ENCODE data around the gene PCDHB14.
"Not testable (repeated sequence)": the region's sequence is repeated elsewhere in the genome, so short reads cannot be mapped to it uniquely, and the experiment has no call there.

Gene PCDHB14

DNA sequence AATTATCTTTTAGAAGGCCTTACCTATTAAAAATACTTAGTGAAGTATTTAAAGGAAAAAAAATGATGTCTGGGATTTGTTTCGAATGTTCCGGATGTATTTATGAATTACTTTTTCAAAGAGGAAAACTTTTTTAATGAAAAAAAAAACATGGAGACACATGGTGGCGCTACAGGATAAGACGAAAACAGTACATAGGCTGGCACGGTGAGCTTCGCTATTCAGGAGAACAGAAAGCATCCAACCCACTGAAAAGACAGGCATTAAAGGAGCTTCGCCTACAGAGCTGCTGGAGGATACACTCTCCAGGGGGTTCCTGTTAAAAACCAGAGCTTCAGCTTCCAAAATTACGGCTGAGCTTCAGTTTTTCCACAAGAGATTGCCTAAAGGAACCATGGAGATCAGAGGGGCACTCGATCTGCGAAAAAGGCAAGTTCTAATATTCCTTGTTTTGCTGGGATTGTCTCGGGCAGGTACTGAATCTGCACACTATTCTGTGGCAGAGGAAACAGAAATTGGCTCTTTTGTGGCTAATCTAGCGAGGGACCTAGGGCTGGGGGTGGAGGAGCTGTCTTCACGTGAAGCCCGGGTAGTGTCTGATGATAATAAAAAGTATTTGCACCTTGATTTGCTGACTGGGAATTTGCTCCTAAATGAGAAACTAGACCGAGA lies at the start of gene PCDHB14:
Gene PCDHB14, plus strand, starts transcription at position 232 of the 672 bp plus-strand sequence. Its CDS starts 163 bp downstream, at position 395.
- DNase-seq, result peak; percentile 79

DNA sequence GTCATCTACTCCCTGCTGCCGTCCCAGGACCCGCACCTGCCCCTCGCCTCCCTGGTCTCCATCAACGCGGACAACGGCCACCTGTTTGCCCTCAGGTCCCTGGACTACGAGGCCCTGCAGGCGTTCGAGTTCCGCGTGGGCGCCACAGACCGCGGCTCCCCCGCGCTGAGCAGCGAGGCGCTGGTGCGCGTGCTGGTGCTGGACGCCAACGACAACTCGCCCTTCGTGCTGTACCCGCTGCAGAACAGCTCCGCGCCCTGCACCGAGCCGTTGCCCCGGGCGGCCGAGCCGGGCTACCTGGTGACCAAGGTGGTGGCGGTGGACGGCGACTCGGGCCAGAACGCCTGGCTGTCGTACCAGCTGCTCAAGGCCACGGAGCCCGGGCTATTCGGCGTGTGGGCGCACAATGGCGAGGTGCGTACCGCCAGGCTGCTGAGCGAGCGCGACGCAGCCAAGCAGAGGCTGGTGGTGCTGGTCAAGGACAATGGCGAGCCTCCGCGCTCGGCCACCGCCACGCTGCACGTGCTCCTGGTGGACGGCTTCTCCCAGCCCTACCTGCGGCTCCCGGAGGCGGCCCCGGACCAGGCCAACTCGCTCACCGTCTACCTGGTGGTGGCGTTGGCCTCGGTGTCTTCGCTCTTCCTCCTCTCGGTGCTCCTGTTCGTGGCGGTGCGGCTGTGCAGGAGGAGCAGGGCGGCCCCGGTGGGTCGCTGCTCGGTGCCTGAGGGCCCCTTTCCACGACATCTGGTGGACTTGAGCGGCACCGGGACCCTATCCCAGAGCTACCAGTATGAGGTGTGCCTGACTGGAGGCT lies 48.6 kb upstream of the PCDHB14 start:
- DNase-seq, result not testable (repeated sequence)

DNA sequence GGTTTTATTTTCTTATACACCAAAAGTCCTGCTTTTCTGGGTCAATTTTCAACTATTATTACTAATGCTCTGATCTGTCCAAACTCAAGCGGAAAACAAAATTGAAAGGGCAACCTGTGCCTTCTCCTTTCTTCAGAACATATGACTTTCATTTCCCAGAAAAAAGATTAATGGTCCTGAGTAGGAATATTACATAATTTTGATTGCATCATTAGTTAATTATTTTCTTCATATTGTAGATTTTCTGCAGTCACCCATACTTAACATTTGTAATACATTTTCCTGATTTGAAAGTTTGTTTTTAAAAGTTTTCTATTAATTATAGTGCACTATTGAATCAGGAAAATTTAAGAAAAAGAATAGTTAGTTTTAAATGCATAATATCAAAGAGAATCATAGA lies 47.2 kb upstream of the PCDHB14 start:
- no peak for DNase-seq

DNA sequence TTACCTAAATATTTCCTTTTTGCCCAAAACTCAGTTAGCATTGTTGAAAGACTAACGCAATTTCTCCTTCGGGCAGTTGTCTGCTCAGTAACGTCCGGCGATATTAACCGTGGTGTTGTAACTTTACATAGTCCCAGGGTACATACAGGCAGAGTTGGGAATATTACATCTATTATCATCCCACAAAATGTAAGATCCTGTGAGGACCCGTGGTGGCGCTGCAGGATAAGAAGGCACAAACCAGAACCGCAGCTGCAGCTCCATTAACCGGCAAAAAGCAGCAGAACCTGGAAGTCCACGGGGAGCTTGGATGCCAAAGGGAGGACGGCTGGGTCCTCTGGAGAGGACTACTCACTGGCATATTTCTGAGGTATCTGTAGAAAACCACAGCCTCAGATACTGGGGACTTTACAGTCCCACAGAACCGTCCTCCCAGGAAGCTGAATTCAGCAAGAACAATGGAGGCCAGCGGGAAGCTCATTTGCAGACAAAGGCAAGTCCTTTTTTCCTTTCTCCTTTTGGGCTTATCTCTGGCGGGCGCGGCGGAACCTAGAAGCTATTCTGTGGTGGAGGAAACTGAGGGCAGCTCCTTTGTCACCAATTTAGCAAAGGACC lies 45.5 kb upstream of the PCDHB14 start, which contains the start of gene PCDHB8:
Gene PCDHB8, plus strand, starts transcription at position 214 of the 615 bp plus-strand sequence. Its CDS starts 245 bp downstream, at position 459.
- peak; percentile 69 for DNase-seq

- not testable (repeated sequence) for DNase-seq
Measured at GRCh38 chr5:141179371-141179770, 43.8 kb upstream of the PCDHB14 start.

- not testable (repeated sequence) for DNase-seq
Measured at GRCh38 chr5:141179876-141180275, 43.3 kb upstream of the PCDHB14 start.

DNA sequence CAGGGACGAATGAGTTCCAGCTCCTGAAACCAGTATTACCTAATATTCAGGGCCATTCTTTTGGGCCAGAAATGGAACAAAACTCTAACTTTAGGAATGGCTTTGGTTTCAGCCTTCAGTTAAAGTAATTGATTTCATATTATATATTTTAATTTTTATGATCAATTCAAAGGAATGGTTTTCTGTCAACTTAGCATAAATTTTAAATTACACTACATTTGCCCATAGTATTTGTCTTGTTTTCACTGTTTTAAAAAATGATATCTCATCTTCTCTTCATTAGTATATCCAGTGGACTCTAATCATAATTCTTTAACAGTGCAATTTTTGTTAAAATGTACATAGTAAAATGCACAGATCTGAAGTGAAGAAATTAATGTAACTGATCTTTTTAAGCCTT lies 42.8 kb upstream of the PCDHB14 start:
- DNase-seq, result no peak

GRCh38 chr5:141182248-141182647 lies 40.9 kb upstream of the PCDHB14 start, which contains the start of gene PCDHB16:
PCDHB16 (plus strand) TSS chr5:141182387; CDS start chr5:141182560, 173 bp downstream.
- peak; percentile 35 for DNase-seq

DNA sequence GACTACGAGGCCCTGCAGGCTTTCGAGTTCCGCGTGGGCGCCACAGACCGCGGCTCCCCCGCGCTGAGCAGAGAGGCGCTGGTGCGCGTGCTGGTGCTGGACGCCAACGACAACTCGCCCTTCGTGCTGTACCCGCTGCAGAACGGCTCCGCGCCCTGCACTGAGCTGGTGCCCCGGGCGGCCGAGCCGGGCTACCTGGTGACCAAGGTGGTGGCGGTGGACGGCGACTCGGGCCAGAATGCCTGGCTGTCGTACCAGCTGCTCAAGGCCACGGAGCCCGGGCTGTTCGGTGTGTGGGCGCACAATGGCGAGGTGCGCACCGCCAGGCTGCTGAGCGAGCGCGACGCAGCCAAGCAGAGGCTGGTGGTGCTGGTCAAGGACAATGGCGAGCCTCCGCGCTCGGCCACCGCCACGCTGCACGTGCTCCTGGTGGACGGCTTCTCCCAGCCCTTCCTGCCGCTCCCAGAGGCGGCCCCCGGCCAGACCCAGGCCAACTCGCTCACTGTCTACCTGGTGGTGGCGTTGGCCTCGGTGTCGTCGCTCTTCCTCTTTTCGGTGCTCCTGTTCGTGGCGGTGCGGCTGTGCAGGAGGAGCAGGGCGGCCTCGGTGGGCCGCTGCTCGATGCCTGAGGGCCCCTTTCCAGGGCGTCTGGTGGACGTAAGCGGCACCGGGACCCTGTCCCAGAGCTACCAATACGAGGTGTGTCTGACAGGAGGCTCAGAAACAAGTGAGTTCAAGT lies 38.9 kb upstream of the PCDHB14 start:
- DNase-seq, result not testable (repeated sequence)

GRCh38 chr5:141186897-141187512 lies 36.1 kb upstream of the PCDHB14 start, which contains the start of gene PCDHB9:
PCDHB9 (plus strand) TSS chr5:141187161; CDS start chr5:141187319, 158 bp downstream.
- DNase-seq, result peak; percentile 80

- DNase-seq, result not testable (repeated sequence)
Measured at GRCh38 chr5:141188682-141189081, 34.5 kb upstream of the PCDHB14 start.

GRCh38 chr5:141189131-141189530 lies 34.0 kb upstream of the PCDHB14 start:
- DNase-seq, result not testable (repeated sequence)

DNA sequence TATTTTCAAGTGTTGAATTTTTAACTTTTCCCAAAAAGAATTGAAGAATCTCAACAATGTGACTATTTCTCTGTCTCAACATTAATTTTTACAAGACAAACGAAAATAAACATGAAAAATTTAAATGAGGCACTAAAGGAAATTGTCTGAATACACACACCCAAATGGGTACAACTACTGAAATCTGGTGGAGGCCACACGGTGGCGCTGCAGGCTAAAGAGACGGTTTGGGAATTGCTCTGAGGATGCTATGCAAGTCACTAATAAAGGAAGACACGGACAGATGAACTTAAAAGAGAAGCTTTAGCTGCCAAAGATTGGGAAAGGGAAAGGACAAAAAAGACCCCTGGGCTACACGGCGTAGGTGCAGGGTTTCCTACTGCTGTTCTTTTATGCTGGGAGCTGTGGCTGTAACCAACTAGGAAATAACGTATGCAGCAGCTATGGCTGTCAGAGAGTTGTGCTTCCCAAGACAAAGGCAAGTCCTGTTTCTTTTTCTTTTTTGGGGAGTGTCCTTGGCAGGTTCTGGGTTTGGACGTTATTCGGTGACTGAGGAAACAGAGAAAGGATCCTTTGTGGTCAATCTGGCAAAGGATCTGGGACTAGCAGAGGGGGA lies 30.9 kb upstream of the PCDHB14 start, which contains the start of gene PCDHB10:
Gene PCDHB10, plus strand, starts transcription at position 244 of the 616 bp plus-strand sequence. Its CDS starts 200 bp downstream, at position 444.
- peak; percentile 57 for DNase-seq

- not testable (repeated sequence) for DNase-seq
Measured at GRCh38 chr5:141194332-141194731, 28.8 kb upstream of the PCDHB14 start.

DNA sequence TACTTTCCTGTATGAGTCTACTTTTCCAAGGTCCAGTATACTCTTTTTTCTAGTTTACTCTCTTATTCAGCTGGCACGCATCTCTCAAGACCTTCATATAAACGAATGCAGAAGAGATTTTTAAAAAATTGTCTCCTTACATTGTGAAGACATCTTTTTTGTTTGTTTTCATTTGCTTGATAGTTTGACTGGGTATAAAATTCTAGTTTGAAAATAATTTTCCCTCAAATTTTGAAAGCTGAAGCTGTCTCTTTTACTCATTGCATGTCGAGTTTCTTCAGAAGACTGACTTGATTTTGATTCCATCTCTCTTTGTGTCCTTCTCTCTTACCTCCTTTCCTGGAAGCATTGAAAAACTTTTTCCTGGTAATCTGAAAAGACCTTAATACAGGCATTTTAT lies 26.8 kb upstream of the PCDHB14 start:
- no peak for DNase-seq

DNA sequence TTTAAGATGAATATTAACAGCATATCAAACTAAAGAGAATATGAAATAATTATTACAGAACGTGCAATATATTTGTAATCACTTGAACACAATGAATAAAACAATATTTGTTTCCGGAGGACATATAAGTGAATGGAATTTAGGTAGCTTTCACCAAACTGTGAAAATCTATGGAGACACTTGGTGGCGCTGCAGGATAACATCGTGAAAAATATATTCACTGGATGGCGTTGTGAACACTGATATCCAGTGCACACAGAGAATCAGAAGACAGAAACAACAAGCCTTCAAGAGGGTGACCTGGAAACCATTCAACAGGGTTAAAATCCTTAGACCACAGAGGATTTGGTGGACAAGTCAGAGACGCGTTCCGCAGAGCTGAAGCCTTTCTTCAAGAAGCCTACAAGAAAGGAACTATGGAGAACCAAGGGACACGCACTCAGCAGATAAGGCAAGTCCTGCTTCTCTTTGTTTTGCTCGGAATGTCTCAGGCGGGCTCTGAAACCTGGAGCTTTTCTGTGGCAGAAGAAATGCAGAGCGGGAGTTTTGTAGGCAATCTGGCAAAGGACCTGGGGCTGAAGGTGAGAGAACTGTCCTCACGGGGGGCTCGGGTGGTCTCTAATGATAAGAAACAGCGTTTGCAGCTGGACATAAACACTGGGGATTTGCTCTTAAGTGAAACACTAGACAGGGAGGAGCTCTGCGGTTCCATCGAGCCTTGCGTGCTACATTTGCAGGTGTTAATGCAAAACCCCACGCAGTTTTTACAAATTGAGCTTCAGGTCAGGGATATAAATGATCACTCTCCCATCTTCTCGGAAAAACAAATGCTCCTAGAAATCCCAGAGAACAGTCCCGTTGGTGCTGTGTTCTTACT lies 23.5 kb upstream of the PCDHB14 start, which contains the start of gene PCDHB11:
Gene PCDHB11, plus strand, starts transcription at position 269 of the 877 bp plus-strand sequence. Its CDS starts 148 bp downstream, at position 417.
- peak; percentile 36 for DNase-seq

- not testable (repeated sequence) for DNase-seq
Measured at GRCh38 chr5:141201126-141201525, 22.0 kb upstream of the PCDHB14 start.

GRCh38 chr5:141201646-141202045 lies 21.5 kb upstream of the PCDHB14 start:
- DNase-seq, result not testable (repeated sequence)

DNA sequence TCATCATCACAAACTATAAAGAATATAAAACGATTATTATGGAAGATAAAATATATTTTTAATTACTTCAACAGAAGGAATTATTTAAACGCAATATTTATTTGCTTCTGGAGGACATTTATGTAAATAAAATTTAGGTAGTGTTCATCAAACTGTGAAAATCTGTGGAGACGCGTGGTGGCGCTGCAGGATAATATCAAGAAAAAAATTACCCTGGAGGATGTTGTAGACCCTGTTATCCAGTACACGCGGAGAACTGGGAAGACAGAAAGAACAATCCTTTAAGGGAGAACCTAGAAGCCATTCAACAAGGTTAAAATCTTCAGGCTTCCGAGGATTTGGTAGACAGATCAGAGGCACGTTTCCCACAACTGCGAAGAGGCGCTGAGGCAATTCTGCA lies 14.7 kb upstream of the PCDHB14 start, which contains the start of gene PCDHB12:
Gene PCDHB12, plus strand, starts transcription at position 242 of the 400 bp plus-strand sequence. CDS start 189 bp downstream, outside the sequence.
- DNase-seq, result peak; percentile 51

DNA sequence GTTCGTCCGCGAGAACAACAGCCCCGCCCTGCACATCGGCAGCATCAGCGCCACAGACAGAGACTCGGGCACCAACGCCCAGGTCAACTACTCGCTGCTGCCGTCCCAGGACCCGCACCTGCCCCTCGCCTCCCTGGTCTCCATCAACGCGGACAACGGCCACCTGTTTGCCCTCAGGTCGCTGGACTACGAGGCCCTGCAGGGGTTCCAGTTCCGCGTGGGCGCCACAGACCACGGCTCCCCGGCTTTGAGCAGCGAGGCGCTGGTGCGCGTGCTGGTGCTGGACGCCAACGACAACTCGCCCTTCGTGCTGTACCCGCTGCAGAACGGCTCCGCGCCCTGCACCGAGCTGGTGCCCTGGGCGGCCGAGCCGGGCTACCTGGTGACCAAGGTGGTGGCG lies 12.9 kb upstream of the PCDHB14 start:
- not testable (repeated sequence) for DNase-seq

All from NCI-H69 (cell line).